SW480 (cell line): Measurements from ENCODE around the gene RANBP1.

Experiments
- DNase-seq: peaks from one replicate; pipeline ENCODE4 v3.0.0-alpha.2; 2016; ENCODE audit warnings: low spot score

The RANBP1 gene

GRCh38 chr22:20107951-20108756 lies 7.8 kb upstream of the RANBP1 start:
- no peak for DNase-seq

- DNase-seq: no peak
Observed at GRCh38 chr22:20108757-20109230, 7.1 kb upstream of the RANBP1 start.

- no peak for DNase-seq
Observed at GRCh38 chr22:20109411-20110358, 6.2 kb upstream of the RANBP1 start.

- DNase-seq: no peak
Observed at GRCh38 chr22:20110359-20110985, 5.4 kb upstream of the RANBP1 start.

GRCh38 chr22:20111045-20111688 lies 4.7 kb upstream of the RANBP1 start:
- DNase-seq: peak; percentile 33

- DNase-seq: no peak
Observed at GRCh38 chr22:20111689-20112622, 3.9 kb upstream of the RANBP1 start.

- DNase-seq: no peak
Observed at GRCh38 chr22:20112623-20113511, 3.0 kb upstream of the RANBP1 start.

GRCh38 chr22:20113551-20114310 lies 2.2 kb upstream of the RANBP1 start:
- DNase-seq: no peak

GRCh38 chr22:20114506-20115475 lies 1.1 kb upstream of the RANBP1 start:
- DNase-seq: no peak

- DNase-seq: no peak
Observed at GRCh38 chr22:20116376-20116950, 559 bp downstream of the RANBP1 start.

- peak; percentile 95 for DNase-seq
Observed at GRCh38 chr22:20116951-20117632, 1.2 kb downstream of the RANBP1 start, which contains the start of gene TRMT2A. Gene TRMT2A (minus strand): TSS chr22:20117226. CDS start chr22:20116906, 320 bp downstream.

- peak; percentile 33 for DNase-seq
Observed at GRCh38 chr22:20117633-20118299, 1.9 kb downstream of the RANBP1 start.

GRCh38 chr22:20118300-20119020 lies 2.6 kb downstream of the RANBP1 start:
- no peak for DNase-seq

- no peak for DNase-seq
Observed at GRCh38 chr22:20121856-20122415, 6.0 kb downstream of the RANBP1 start.
